GM12892 (cell line): ENCODE measurements around the gene ZNF575.

Experiments used
- POLR2A ChIP-seq: IDR thresholded peaks from 2 replicates; pipeline ENCODE4 v1.6.1; 2011; ENCODE audit warnings: low read depth, low read length, control low read depth
- POLR2AphosphoS5 ChIP-seq: IDR thresholded peaks from 2 replicates; pipeline ENCODE4 v1.6.1; 2011; ENCODE audit warnings: low read depth, low read length, control low read depth

DNA sequence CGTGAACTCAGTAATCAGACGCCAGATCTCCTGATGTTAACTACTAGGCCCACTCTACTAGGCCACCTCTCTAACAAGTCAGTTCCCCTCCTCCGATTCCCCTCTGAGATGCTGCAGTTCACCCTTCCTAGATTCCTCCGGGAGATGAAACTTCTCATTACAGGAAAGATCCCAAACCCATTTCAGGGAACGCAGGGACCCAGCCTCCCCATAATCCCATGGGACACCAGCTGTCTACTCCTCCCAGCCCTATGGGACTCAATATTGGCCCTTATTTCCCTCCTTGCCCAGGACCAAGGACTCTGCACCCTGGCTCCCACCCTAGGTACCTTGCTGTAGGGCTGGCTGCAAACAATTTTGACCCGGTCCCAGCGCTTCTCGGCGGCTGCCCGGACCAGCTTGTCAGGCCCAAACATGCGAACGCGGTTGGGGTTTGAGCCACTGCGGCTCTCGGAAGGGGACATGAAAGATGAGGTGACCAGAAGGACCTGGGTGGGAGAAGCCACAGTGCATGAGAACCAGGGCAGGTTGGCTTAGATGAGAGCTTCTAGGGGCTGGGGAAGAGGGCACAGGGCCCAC lies 21.4 kb downstream of the ZNF575 start:
- TF ChIP-seq POLR2AphosphoS5, result no peak
- no peak for TF ChIP-seq POLR2A
